WTC11 (cell line): ENCODE results near the gene PLA1A. TPM values are rescaled to one million over a fixed set of nuclear protein-coding genes. Genes with fewer than 3 reads are reported as not detected.

ENCODE experiments used
- ATAC-seq: fragments of 200-7000 bp; cut with Tn5 transposase; 2 replicates; pipeline ENCODE4 v1.10.0; 2021; ENCODE audit warnings: mild to moderate bottlenecking, moderate library complexity
- CTCF ChIA-PET: fragments of 300-600 bp; sonication (Branson Sonifier 250); formaldehyde crosslinking; loops from one replicate; lab custom pipeline; 2021; ENCODE audit warnings: antibody characterized with exemption; lab: Charles Lee
- POLR2A ChIA-PET: fragments of 350-600 bp; sonication (Branson Sonifier 250); formaldehyde crosslinking; loops from one replicate; lab custom pipeline; 2021; ENCODE audit warnings: antibody characterized with exemption; lab: Charles Lee
- DNase-seq: peaks from one replicate; pipeline ENCODE4 v3.0.0; 2021; ENCODE audit warnings: low spot score
- H3K27ac Mint-ChIP-seq: 2 replicates; pipeline ENCODE4 v1.8.0; 2021; ENCODE audit warnings: mixed read lengths
- H3K27me3 Mint-ChIP-seq: 2 replicates; pipeline ENCODE4 v1.8.0; 2021; ENCODE audit warnings: low read depth, mild to moderate bottlenecking, moderate library complexity, mixed read lengths
- H3K36me3 Mint-ChIP-seq: 2 replicates; pipeline ENCODE4 v1.8.0; 2021; ENCODE audit warnings: mixed read lengths
- H3K4me1 Mint-ChIP-seq: 2 replicates; pipeline ENCODE4 v1.8.0; 2022; ENCODE audit warnings: mixed read lengths
- H3K4me3 Mint-ChIP-seq: 2 replicates; pipeline ENCODE4 v1.8.0; 2021; ENCODE audit warnings: mild to moderate bottlenecking, moderate library complexity, mixed read lengths
- H3K9me3 Mint-ChIP-seq: 2 replicates; pipeline ENCODE4 v1.8.0; 2021; ENCODE audit warnings: mixed read lengths
- ATF1 ChIP-seq: sonication (generic); formaldehyde crosslinking; IDR thresholded peaks from 2 replicates; pipeline ENCODE4 v1.8.1; 2023; ENCODE audit warnings: mild to moderate bottlenecking, moderate library complexity, missing genetic modification reagents
- FOXP1 ChIP-seq: sonication (generic); formaldehyde crosslinking; IDR thresholded peaks from 2 replicates; pipeline ENCODE4 v1.8.0; 2022; ENCODE audit warnings: missing genetic modification reagents, mild to moderate bottlenecking, moderate library complexity, borderline replicate concordance
- JUN ChIP-seq: sonication (generic); formaldehyde crosslinking; IDR thresholded peaks from 2 replicates; pipeline ENCODE4 v1.8.0; 2023; ENCODE audit warnings: mild to moderate bottlenecking, missing genetic modification reagents
- NR2C2 ChIP-seq: sonication (generic); formaldehyde crosslinking; IDR thresholded peaks from 2 replicates; pipeline ENCODE4 v1.8.0; 2022; ENCODE audit warnings: mild to moderate bottlenecking, missing genetic modification reagents
- RORB ChIP-seq: fragments of 250-450 bp; sonication (Bioruptor Pico); IDR thresholded peaks from 2 replicates; pipeline ENCODE4 v1.9.0; 2021; ENCODE audit warnings: mild to moderate bottlenecking
- SMAD4 ChIP-seq: sonication (generic); formaldehyde crosslinking; IDR thresholded peaks from 2 replicates; pipeline ENCODE4 v1.8.0; 2022; ENCODE audit warnings: mild to moderate bottlenecking, missing genetic modification reagents
- SP1 ChIP-seq: sonication (generic); formaldehyde crosslinking; conservative IDR thresholded peaks from 2 replicates; pipeline ENCODE4 v1.8.1; 2022; ENCODE audit warnings: missing genetic modification reagents
- ZNF671 ChIP-seq: fragments of 250-450 bp; sonication (Bioruptor Pico); IDR thresholded peaks from 2 replicates; pipeline ENCODE4 v1.8.0; 2021; ENCODE audit warnings: mild to moderate bottlenecking
- total RNA-seq: library from RNA; stranded (reverse); gene quantifications from 3 replicates; pipeline ENCODE4 v1.2.3, GENCODE V29; 2021
- TF ChIP-seq, protein P1 (sequence below): fragments of 250-450 bp; sonication (Bioruptor Pico); IDR thresholded peaks from 2 replicates; pipeline ENCODE4 v1.8.0; 2021; ENCODE audit warnings: mild to moderate bottlenecking
- TF ChIP-seq, protein P2 (sequence below): sonication (generic); formaldehyde crosslinking; IDR thresholded peaks from 2 replicates; pipeline ENCODE4 v1.8.1; 2022; ENCODE audit warnings: mild to moderate bottlenecking, moderate library complexity, missing genetic modification reagents
- TF ChIP-seq, protein P3 (sequence below): sonication (generic); formaldehyde crosslinking; IDR thresholded peaks from 2 replicates; pipeline ENCODE4 v1.8.1; 2023; ENCODE audit warnings: mild to moderate bottlenecking, missing genetic modification reagents, moderate library complexity
- TF ChIP-seq, protein P4 (sequence below): sonication (generic); formaldehyde crosslinking; conservative IDR thresholded peaks from 2 replicates; pipeline ENCODE4 v1.8.1; 2023; ENCODE audit warnings: mild to moderate bottlenecking, low read depth, missing genetic modification reagents, moderate library complexity
- TF ChIP-seq, protein P5 (sequence below): sonication (generic); formaldehyde crosslinking; IDR thresholded peaks from 2 replicates; pipeline ENCODE4 v1.8.0; 2023; ENCODE audit warnings: missing genetic modification reagents
- TF ChIP-seq, protein P6 (sequence below): fragments of 250-450 bp; sonication (Bioruptor Pico); IDR thresholded peaks from 2 replicates; pipeline ENCODE4 v1.9.0; 2021; ENCODE audit warnings: mild to moderate bottlenecking
- TF ChIP-seq, protein P7 (sequence below): sonication (generic); formaldehyde crosslinking; IDR thresholded peaks from 2 replicates; pipeline ENCODE4 v1.8.1; 2023; ENCODE audit warnings: mild to moderate bottlenecking, missing genetic modification reagents
- TF ChIP-seq, protein P8 (sequence below): sonication (generic); formaldehyde crosslinking; IDR thresholded peaks from 2 replicates; pipeline ENCODE4 v1.8.0; 2022; ENCODE audit warnings: mild to moderate bottlenecking, missing genetic modification reagents
- TF ChIP-seq, protein P9 (sequence below): sonication (generic); formaldehyde crosslinking; IDR thresholded peaks from 2 replicates; pipeline ENCODE4 v1.8.1; 2023; ENCODE audit warnings: mild to moderate bottlenecking, missing genetic modification reagents, moderate library complexity
- TF ChIP-seq, protein P10 (sequence below): sonication (generic); formaldehyde crosslinking; IDR thresholded peaks from 2 replicates; pipeline ENCODE4 v1.8.1; 2022; ENCODE audit warnings: low read depth, missing genetic modification reagents, borderline replicate concordance

The PLA1A gene
- total RNA-seq, 1 experiment from 2014 or later = not detected

DNA sequence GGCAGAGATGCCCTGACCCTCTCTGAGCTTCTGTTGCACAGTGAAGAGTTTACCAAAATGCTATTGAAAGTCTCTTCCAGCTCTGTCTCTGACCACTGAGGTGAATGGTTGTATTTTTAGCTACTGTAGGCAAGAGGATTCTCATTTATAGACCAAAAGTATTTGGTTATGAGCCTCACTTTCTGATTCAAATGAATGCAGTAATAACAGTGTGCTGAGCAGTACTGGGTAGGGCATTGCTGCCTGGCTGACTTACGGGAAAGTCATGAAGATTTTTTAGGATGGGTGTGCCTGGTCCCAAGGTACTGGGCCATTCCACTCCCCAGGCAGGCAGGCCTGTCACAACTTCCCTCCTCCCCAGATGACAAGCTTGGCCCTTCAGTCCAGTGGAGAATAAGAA lies 15.5 kb downstream of the PLA1A start (continued):
- TF ChIP-seq, protein P1, sequence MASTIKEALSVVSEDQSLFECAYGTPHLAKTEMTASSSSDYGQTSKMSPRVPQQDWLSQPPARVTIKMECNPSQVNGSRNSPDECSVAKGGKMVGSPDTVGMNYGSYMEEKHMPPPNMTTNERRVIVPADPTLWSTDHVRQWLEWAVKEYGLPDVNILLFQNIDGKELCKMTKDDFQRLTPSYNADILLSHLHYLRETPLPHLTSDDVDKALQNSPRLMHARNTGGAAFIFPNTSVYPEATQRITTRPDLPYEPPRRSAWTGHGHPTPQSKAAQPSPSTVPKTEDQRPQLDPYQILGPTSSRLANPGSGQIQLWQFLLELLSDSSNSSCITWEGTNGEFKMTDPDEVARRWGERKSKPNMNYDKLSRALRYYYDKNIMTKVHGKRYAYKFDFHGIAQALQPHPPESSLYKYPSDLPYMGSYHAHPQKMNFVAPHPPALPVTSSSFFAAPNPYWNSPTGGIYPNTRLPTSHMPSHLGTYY (CRISPR knock-in tag) = no peak

DNA sequence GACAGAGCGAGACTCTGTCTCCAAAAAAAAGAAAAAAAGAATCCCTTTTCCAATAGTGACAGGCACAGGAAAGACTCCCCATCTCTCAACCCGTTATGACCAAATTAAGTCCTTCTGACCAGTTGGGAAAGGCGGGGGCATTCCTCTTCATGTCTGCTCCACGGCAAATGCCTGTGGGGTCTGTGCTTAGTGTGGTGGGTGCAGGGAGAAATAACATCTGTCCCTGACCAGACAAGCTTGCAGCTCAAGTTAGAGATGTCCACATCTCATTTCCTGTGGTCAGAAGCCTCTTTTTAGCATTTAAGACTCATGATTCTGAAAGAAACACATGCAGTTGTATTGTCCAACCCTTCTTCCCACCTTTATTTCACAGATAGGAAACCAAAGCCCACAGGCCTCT lies 16.2 kb downstream of the PLA1A start:
- Mint-ChIP-seq H3K27me3 (no peaks in the 10 kb centered on the region; the same call in 1 of the 2 replicates), H3K4me3 (no peak overlapping the region), H3K4me1 (0 out of 2 replicates have a peak, but pooled peaks cover 5% of the 10 kb centered on the region), H3K36me3 (no peaks in the 10 kb centered on the region), H3K27ac (no peak overlapping the region), H3K9me3 (no peaks in the 10 kb centered on the region)
- TF ChIP-seq, protein P2, sequence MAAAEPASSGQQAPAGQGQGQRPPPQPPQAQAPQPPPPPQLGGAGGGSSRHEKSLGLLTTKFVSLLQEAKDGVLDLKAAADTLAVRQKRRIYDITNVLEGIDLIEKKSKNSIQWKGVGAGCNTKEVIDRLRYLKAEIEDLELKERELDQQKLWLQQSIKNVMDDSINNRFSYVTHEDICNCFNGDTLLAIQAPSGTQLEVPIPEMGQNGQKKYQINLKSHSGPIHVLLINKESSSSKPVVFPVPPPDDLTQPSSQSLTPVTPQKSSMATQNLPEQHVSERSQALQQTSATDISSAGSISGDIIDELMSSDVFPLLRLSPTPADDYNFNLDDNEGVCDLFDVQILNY (CRISPR knock-in tag) = no peak
- TF ChIP-seq, protein P3, sequence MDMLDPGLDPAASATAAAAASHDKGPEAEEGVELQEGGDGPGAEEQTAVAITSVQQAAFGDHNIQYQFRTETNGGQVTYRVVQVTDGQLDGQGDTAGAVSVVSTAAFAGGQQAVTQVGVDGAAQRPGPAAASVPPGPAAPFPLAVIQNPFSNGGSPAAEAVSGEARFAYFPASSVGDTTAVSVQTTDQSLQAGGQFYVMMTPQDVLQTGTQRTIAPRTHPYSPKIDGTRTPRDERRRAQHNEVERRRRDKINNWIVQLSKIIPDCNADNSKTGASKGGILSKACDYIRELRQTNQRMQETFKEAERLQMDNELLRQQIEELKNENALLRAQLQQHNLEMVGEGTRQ (CRISPR knock-in tag) = no peak
- TF ChIP-seq ATF1 (CRISPR knock-in tag) = no peak
- TF ChIP-seq SMAD4 = no peak
- no peak for TF ChIP-seq ZNF671 (CRISPR knock-in tag)
- TF ChIP-seq, protein P4, sequence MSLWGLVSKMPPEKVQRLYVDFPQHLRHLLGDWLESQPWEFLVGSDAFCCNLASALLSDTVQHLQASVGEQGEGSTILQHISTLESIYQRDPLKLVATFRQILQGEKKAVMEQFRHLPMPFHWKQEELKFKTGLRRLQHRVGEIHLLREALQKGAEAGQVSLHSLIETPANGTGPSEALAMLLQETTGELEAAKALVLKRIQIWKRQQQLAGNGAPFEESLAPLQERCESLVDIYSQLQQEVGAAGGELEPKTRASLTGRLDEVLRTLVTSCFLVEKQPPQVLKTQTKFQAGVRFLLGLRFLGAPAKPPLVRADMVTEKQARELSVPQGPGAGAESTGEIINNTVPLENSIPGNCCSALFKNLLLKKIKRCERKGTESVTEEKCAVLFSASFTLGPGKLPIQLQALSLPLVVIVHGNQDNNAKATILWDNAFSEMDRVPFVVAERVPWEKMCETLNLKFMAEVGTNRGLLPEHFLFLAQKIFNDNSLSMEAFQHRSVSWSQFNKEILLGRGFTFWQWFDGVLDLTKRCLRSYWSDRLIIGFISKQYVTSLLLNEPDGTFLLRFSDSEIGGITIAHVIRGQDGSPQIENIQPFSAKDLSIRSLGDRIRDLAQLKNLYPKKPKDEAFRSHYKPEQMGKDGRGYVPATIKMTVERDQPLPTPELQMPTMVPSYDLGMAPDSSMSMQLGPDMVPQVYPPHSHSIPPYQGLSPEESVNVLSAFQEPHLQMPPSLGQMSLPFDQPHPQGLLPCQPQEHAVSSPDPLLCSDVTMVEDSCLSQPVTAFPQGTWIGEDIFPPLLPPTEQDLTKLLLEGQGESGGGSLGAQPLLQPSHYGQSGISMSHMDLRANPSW (CRISPR knock-in tag) = no peak
- TF ChIP-seq, protein P5, sequence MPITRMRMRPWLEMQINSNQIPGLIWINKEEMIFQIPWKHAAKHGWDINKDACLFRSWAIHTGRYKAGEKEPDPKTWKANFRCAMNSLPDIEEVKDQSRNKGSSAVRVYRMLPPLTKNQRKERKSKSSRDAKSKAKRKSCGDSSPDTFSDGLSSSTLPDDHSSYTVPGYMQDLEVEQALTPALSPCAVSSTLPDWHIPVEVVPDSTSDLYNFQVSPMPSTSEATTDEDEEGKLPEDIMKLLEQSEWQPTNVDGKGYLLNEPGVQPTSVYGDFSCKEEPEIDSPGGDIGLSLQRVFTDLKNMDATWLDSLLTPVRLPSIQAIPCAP (CRISPR knock-in tag) = no peak
- no peak for TF ChIP-seq RORB
- TF ChIP-seq SP1 (CRISPR knock-in tag) = no peak
- TF ChIP-seq, protein P6, sequence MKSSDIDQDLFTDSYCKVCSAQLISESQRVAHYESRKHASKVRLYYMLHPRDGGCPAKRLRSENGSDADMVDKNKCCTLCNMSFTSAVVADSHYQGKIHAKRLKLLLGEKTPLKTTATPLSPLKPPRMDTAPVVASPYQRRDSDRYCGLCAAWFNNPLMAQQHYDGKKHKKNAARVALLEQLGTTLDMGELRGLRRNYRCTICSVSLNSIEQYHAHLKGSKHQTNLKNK = no peak
- TF ChIP-seq FOXP1 (CRISPR knock-in tag) = no peak
- no peak for TF ChIP-seq NR2C2 (CRISPR knock-in tag)
- TF ChIP-seq, protein P1 (CRISPR knock-in tag) = no peak
- ChIA-PET CTCF (interaction anchor here (2.2 kb wide), 1 partner anchor 13 kb away, joined by 9 read pairs; no protein-coding TSS in a partner anchor), POLR2A (interaction anchor here (0.7 kb wide), 1 partner anchor 101 kb away, joined by 9 read pairs; no protein-coding TSS in a partner anchor)
- DNase-seq (no peak), ATAC-seq (no peak)

DNA sequence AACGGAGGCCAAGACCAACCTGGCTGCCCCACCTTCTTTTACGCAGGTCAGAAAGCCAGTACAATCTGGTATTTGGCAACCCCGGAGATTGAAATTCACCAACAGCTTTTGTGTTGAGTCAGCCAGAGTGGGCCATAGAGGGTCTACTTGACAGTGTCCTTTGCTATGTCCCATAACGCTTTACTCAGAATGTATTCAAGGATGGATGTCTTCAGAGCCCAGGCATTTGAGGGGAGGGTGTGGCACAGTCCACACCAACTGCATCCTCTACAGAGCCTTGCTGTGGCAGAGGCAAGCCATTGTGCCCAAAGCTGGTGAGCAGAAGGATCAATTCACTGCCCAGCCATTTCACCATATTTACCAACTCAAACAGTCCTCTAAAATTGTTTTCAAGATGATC lies 18.4 kb downstream of the PLA1A start:
- CTCF ChIA-PET = no interaction called here
- H3K4me3 Mint-ChIP-seq = no peak overlapping the region
- no peaks in the 10 kb centered on the region for H3K4me1 Mint-ChIP-seq
- DNase-seq (no peak), ATAC-seq (no peak)
- H3K27me3 Mint-ChIP-seq = no peaks in the 10 kb centered on the region; the same call in none of the 2 replicates
- no peak overlapping the region for H3K27ac Mint-ChIP-seq
- no peaks in the 10 kb centered on the region for H3K36me3 Mint-ChIP-seq
- POLR2A ChIA-PET = no interaction called here
- no peaks in the 10 kb centered on the region for H3K9me3 Mint-ChIP-seq
- no peak for TF ChIP-seq JUN
- TF ChIP-seq, protein P7, sequence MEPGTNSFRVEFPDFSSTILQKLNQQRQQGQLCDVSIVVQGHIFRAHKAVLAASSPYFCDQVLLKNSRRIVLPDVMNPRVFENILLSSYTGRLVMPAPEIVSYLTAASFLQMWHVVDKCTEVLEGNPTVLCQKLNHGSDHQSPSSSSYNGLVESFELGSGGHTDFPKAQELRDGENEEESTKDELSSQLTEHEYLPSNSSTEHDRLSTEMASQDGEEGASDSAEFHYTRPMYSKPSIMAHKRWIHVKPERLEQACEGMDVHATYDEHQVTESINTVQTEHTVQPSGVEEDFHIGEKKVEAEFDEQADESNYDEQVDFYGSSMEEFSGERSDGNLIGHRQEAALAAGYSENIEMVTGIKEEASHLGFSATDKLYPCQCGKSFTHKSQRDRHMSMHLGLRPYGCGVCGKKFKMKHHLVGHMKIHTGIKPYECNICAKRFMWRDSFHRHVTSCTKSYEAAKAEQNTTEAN = no peak
- TF ChIP-seq, protein P8, sequence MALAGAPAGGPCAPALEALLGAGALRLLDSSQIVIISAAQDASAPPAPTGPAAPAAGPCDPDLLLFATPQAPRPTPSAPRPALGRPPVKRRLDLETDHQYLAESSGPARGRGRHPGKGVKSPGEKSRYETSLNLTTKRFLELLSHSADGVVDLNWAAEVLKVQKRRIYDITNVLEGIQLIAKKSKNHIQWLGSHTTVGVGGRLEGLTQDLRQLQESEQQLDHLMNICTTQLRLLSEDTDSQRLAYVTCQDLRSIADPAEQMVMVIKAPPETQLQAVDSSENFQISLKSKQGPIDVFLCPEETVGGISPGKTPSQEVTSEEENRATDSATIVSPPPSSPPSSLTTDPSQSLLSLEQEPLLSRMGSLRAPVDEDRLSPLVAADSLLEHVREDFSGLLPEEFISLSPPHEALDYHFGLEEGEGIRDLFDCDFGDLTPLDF (CRISPR knock-in tag) = no peak
- TF ChIP-seq, protein P9, sequence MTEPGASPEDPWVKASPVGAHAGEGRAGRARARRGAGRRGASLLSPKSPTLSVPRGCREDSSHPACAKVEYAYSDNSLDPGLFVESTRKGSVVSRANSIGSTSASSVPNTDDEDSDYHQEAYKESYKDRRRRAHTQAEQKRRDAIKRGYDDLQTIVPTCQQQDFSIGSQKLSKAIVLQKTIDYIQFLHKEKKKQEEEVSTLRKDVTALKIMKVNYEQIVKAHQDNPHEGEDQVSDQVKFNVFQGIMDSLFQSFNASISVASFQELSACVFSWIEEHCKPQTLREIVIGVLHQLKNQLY (CRISPR knock-in tag) = no peak
- TF ChIP-seq, protein P6 = no peak
- TF ChIP-seq, protein P10, sequence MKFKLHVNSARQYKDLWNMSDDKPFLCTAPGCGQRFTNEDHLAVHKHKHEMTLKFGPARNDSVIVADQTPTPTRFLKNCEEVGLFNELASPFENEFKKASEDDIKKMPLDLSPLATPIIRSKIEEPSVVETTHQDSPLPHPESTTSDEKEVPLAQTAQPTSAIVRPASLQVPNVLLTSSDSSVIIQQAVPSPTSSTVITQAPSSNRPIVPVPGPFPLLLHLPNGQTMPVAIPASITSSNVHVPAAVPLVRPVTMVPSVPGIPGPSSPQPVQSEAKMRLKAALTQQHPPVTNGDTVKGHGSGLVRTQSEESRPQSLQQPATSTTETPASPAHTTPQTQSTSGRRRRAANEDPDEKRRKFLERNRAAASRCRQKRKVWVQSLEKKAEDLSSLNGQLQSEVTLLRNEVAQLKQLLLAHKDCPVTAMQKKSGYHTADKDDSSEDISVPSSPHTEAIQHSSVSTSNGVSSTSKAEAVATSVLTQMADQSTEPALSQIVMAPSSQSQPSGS = no peak
